ENCODE results near the gene CCDC182. TPM values are rescaled to one million over a fixed set of nuclear protein-coding genes. Genes with fewer than 3 reads are reported as not detected.

Gene CCDC182
- polyA plus RNA-seq, 1 of the 3 experiments (the other 2 are of a cell fraction): not detected

GRCh38 chr17:57722704-57723043 lies 22.4 kb downstream of the CCDC182 start:
- H2AFZ ChIP-seq (ENCODE audit: low read depth): no peak overlapping the region
- no peak for TF ChIP-seq TAF1 (IDR thresholded peaks at IDR 0.05; ENCODE audit: borderline replicate concordance, low read depth, low read length)
- TF ChIP-seq RAD21 (IDR thresholded peaks at IDR 0.05; ENCODE audit: low read length): no peak
- no peak for TF ChIP-seq RXRA (IDR thresholded peaks at IDR 0.05; ENCODE audit: borderline replicate concordance, low read depth)
- TF ChIP-seq MAX (IDR thresholded peaks at IDR 0.05; ENCODE audit: low read depth): no peak
- TF ChIP-seq JUND (IDR thresholded peaks at IDR 0.05): no peak
- no peak for TF ChIP-seq TEAD4 (IDR thresholded peaks at IDR 0.05; ENCODE audit: borderline replicate concordance, insufficient read depth)
- H4K20me1 ChIP-seq (ENCODE audit: insufficient read depth): no peaks in the 10 kb centered on the region
- WGBS (ENCODE audit: low lambda C conversion rate): 77% methylated on average over 7 of the region's 7 CpGs
- H3K27ac ChIP-seq (ENCODE audit: low read depth in 2 of 2, low read length in 1 of 2): no peak overlapping the region
- H3K9ac ChIP-seq: no peak overlapping the region
- H3K9me2 ChIP-seq: no peaks in the 10 kb centered on the region
- no peaks in the 10 kb centered on the region for H3K9me3 ChIP-seq
- ChIA-PET CTCF (interaction anchor here (2.1 kb wide), 2 partner anchors 50 to 61 kb away, joined by 6 to 9 read pairs; no protein-coding TSS in a partner anchor), POLR2A (no interaction called here)
- peaks cover 18% of the 10 kb centered on the region for H3K27me3 ChIP-seq (ENCODE audit: insufficient read depth)
- H3K4me2 ChIP-seq: no peak overlapping the region
- H3K79me2 ChIP-seq (ENCODE audit: insufficient read depth): no peaks in the 10 kb centered on the region
- no peaks in the 10 kb centered on the region for H3F3A ChIP-seq (replicated peaks; ENCODE audit: insufficient read depth)
- DNase-seq: no peak
- no peak overlapping the region for H3K4me3 ChIP-seq (ENCODE audit: low read depth in 2 of 2, low read length in 1 of 2)
- H3K4me1 ChIP-seq (ENCODE audit: control insufficient read depth in 1 of 2, insufficient read depth in 2 of 2, low read depth in 1 of 2, low read length in 1 of 2): peaks cover 0 to 26% of the 10 kb centered on the region in 2 experiments; a peak in 1 of 4 replicates
- H3K36me3 ChIP-seq (replicated peaks in 1 of 2; ENCODE audit: control insufficient read depth in 1 of 2, insufficient read depth in 2 of 2, low read length in 1 of 2): no peaks in the 10 kb centered on the region

DNA sequence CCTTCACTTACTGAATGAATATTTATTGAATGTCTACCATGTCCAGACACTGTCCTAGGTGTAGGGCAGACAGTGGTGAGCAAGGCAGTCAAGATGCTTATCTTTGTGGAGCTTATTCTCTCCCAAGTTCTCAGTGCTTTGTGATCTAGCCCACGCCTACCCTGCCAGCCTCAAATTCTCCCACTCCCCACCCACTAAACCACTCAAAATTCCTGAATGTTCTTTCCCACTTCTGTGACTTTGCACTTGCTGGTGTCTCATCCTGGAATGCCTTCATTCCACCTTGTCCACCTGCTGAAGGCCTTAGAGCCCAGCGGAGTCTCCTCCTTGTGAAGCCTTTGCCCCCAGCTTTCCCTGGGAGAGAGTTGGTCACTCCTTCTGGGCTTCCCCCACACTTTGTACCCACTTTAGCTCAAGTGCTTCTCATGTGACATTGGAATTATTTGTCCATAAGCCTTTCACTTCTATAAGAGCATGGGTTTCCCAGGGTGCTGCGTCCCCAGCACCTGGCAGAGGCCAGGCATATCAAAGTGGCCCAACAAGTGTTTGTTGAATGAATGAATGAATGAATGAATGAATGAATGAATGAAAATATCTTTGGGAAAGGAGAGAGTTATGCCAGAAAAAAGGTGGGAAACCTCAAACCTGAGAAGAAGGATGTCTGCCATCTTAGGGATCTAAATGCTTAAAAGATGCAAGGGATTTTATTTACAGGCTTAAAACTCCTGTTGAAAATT lies 23.0 kb downstream of the CCDC182 start:
- no peaks in the 10 kb centered on the region for H3K9me2 ChIP-seq
- H3K4me3 ChIP-seq (ENCODE audit: low read depth in 2 of 2, low read length in 1 of 2): no peak overlapping the region
- H3K4me2 ChIP-seq: no peak overlapping the region
- POLR2A ChIA-PET: no interaction called here
- H3K27me3 ChIP-seq (ENCODE audit: insufficient read depth): peaks cover 14% of the 10 kb centered on the region
- H2AFZ ChIP-seq (ENCODE audit: low read depth): no peak overlapping the region
- H3K9ac ChIP-seq: no peak overlapping the region
- TF ChIP-seq SMC3 (IDR thresholded peaks at IDR 0.05; ENCODE audit: low read depth, low read length) (no peak), MEF2A (IDR thresholded peaks at IDR 0.05; ENCODE audit: borderline replicate concordance, low read depth) (no peak), FOSL2 (IDR thresholded peaks at IDR 0.05; ENCODE audit: borderline replicate concordance, low read depth) (no peak), MAX (IDR thresholded peaks at IDR 0.05; ENCODE audit: low read depth) (no peak), RFX5 (IDR thresholded peaks at IDR 0.05; ENCODE audit: low read length) (no peak)
- TF ChIP-seq, protein P1, sequence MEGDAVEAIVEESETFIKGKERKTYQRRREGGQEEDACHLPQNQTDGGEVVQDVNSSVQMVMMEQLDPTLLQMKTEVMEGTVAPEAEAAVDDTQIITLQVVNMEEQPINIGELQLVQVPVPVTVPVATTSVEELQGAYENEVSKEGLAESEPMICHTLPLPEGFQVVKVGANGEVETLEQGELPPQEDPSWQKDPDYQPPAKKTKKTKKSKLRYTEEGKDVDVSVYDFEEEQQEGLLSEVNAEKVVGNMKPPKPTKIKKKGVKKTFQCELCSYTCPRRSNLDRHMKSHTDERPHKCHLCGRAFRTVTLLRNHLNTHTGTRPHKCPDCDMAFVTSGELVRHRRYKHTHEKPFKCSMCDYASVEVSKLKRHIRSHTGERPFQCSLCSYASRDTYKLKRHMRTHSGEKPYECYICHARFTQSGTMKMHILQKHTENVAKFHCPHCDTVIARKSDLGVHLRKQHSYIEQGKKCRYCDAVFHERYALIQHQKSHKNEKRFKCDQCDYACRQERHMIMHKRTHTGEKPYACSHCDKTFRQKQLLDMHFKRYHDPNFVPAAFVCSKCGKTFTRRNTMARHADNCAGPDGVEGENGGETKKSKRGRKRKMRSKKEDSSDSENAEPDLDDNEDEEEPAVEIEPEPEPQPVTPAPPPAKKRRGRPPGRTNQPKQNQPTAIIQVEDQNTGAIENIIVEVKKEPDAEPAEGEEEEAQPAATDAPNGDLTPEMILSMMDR (IDR thresholded peaks at IDR 0.05): no peak
- TF ChIP-seq, protein P2, sequence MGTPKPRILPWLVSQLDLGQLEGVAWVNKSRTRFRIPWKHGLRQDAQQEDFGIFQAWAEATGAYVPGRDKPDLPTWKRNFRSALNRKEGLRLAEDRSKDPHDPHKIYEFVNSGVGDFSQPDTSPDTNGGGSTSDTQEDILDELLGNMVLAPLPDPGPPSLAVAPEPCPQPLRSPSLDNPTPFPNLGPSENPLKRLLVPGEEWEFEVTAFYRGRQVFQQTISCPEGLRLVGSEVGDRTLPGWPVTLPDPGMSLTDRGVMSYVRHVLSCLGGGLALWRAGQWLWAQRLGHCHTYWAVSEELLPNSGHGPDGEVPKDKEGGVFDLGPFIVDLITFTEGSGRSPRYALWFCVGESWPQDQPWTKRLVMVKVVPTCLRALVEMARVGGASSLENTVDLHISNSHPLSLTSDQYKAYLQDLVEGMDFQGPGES (IDR thresholded peaks at IDR 0.05; ENCODE audit: low read depth, low read length): no peak
- no peak overlapping the region for H3K27ac ChIP-seq (ENCODE audit: low read depth in 2 of 2, low read length in 1 of 2)
- no peaks in the 10 kb centered on the region for H3F3A ChIP-seq (replicated peaks; ENCODE audit: insufficient read depth)
- no peaks in the 10 kb centered on the region for H3K36me3 ChIP-seq (replicated peaks in 1 of 2; ENCODE audit: control insufficient read depth in 1 of 2, insufficient read depth in 2 of 2, low read length in 1 of 2)
- DNase-seq: no peak
- CTCF ChIA-PET: interaction anchor here (0.9 to 2.1 kb wide), 5 partner anchors 13 to 61 kb away, joined by 3 to 9 read pairs (median 5); no protein-coding TSS in a partner anchor
- H4K20me1 ChIP-seq (ENCODE audit: insufficient read depth): no peaks in the 10 kb centered on the region
- WGBS (ENCODE audit: low lambda C conversion rate): 54% methylated on average over 3 of the region's 3 CpGs
- no peaks in the 10 kb centered on the region for H3K9me3 ChIP-seq
- no peaks in the 10 kb centered on the region for H3K79me2 ChIP-seq (ENCODE audit: insufficient read depth)
- H3K4me1 ChIP-seq (ENCODE audit: control insufficient read depth in 1 of 2, insufficient read depth in 2 of 2, low read depth in 1 of 2, low read length in 1 of 2): peaks cover 0 to 21% of the 10 kb centered on the region in 2 experiments; a peak in 1 of 4 replicates

Data from SK-N-SH (cell line).